SK-N-SH (cell line): Measurements from ENCODE around the gene CNTNAP2. TPM values are rescaled to one million over a fixed set of nuclear protein-coding genes. Genes with fewer than 3 reads are reported as not detected.

Source experiments
- CTCF ChIA-PET: fragments of 300-600, 350-600 bp; formaldehyde crosslinking; extraction: SDS; loops from one replicate; lab custom pipeline; 2021; lab: Yijun Ruan, JAX
- POLR2A ChIA-PET: fragments of 350-600 bp; sonication (Branson Sonifier 250); formaldehyde crosslinking; extraction: SDS; loops from one replicate; lab custom pipeline; 2020; ENCODE audit warnings: antibody characterized with exemption, inconsistent platforms; lab: Yijun Ruan, JAX
- DNase-seq: peaks from one replicate; pipeline ENCODE4 v3.0.0; 2012
- H2AFZ ChIP-seq: fragments of 200-600 bp; sonication (generic); 2 replicates; pipeline ENCODE4 v1.8.1; 2016; ENCODE audit warnings: antibody characterized with exemption, mild to moderate bottlenecking, low read depth
- H3F3A ChIP-seq: fragments of 200-600 bp; sonication (generic); replicated peaks from 2 replicates; pipeline ENCODE3; 2016; ENCODE audit warnings: antibody characterized with exemption, mild to moderate bottlenecking; ENCODE audit not compliant: insufficient read depth
- H3K27ac ChIP-seq, 2 experiments: fragments of 200-500 bp in 1 of 2; fragments of 200-600 bp in 1 of 2; sonication (Bioruptor generic) in 1 of 2; sonication (generic), shearing (Covaris generic) in 1 of 2; 2 replicates each; pipeline versions ENCODE4 v1.5.1 to v1.6.1; 2014 to 2016; ENCODE audit warnings: low read depth in 2 of 2, inconsistent platforms in 1 of 2, low read length in 1 of 2, mild to moderate bottlenecking in 1 of 2, mixed read lengths in 1 of 2
- H3K27me3 ChIP-seq: fragments of 200-600 bp; sonication (generic), shearing (Covaris generic); 2 replicates; pipeline ENCODE4 v1.6.1; 2016; ENCODE audit warnings: mixed run types; ENCODE audit not compliant: insufficient read depth
- H3K36me3 ChIP-seq, 2 experiments: fragments of 200-500 bp in 1 of 2; fragments of 200-600 bp in 1 of 2; sonication (Bioruptor generic) in 1 of 2; sonication (generic) in 1 of 2; replicated peaks in 1 of 2; 2 replicates each; pipeline versions ENCODE3 to v1.5.1; 2014 to 2016; ENCODE audit warnings: low read length in 1 of 2, mild to moderate bottlenecking in 1 of 2; ENCODE audit not compliant: insufficient read depth in 2 of 2, control insufficient read depth in 1 of 2
- H3K4me1 ChIP-seq, 2 experiments: fragments of 200-500 bp in 1 of 2; fragments of 200-600 bp in 1 of 2; sonication (Bioruptor generic) in 1 of 2; sonication (generic), shearing (Covaris generic) in 1 of 2; 2 replicates each; pipeline versions ENCODE4 v1.5.1 to v1.6.1; 2014 to 2016; ENCODE audit warnings: low read depth in 1 of 2, low read length in 1 of 2, mixed run types in 1 of 2; ENCODE audit not compliant: insufficient read depth in 2 of 2, control insufficient read depth in 1 of 2
- H3K4me2 ChIP-seq: fragments of 200-600 bp; sonication (generic), shearing (Covaris generic); 2 replicates; pipeline ENCODE4 v1.6.1; 2017; ENCODE audit warnings: mixed run types
- H3K4me3 ChIP-seq, 2 experiments: fragments of 200-500 bp in 1 of 2; fragments of 200-600 bp in 1 of 2; sonication (Bioruptor generic) in 1 of 2; sonication (generic), shearing (Covaris generic) in 1 of 2; 2 replicates each; pipeline versions ENCODE4 v1.5.1 to v1.8.1; 2014 to 2016; ENCODE audit warnings: low read depth in 2 of 2, inconsistent platforms in 1 of 2, low read length in 1 of 2, mild to moderate bottlenecking in 1 of 2, mixed read lengths in 1 of 2, moderate library complexity in 1 of 2
- H3K79me2 ChIP-seq: fragments of 200-600 bp; sonication (generic); 2 replicates; pipeline ENCODE4 v1.8.1; 2017; ENCODE audit warnings: mild to moderate bottlenecking; ENCODE audit not compliant: insufficient read depth
- H3K9ac ChIP-seq: fragments of 200-600 bp; sonication (generic); 2 replicates; pipeline ENCODE4 v1.6.1; 2017; ENCODE audit warnings: mixed run types
- H3K9me2 ChIP-seq: fragments of 200-600 bp; sonication (generic); 2 replicates; pipeline ENCODE4 v1.6.1; 2017; ENCODE audit warnings: mixed run types
- H3K9me3 ChIP-seq: fragments of 200-600 bp; sonication (generic); 2 replicates; pipeline ENCODE4 v1.6.1; 2017; ENCODE audit warnings: mixed run types, mild to moderate bottlenecking, moderate library complexity
- H4K20me1 ChIP-seq: fragments of 200-600 bp; sonication (generic); 2 replicates; pipeline ENCODE4 v1.6.1; 2017; ENCODE audit warnings: mild to moderate bottlenecking, mixed run types; ENCODE audit not compliant: insufficient read depth
- CHD2 ChIP-seq: fragments of 150-350 bp; IDR thresholded peaks from 2 replicates; pipeline ENCODE4 v1.6.1; 2018; ENCODE audit warnings: low read length; ENCODE audit not compliant: partially characterized antibody
- ELF1 ChIP-seq: IDR thresholded peaks from 2 replicates; pipeline ENCODE4 v1.4.0; 2012
- EP300 ChIP-seq, 2 experiments: IDR thresholded peaks; 2 replicates each; pipeline versions ENCODE4 v1.4.0 to v1.6.1; 2012; ENCODE audit warnings: borderline replicate concordance in 1 of 2, low read depth in 1 of 2, low read length in 1 of 2
- FOXJ3 ChIP-seq: sonication (generic); formaldehyde crosslinking; IDR thresholded peaks from 2 replicates; pipeline ENCODE4 v1.5.1; 2020; ENCODE audit warnings: mild to moderate bottlenecking, missing genetic modification reagents
- FOXM1 ChIP-seq: IDR thresholded peaks from 2 replicates; pipeline ENCODE4 v1.4.0; 2012; ENCODE audit warnings: low read depth, mild to moderate bottlenecking
- GABPA ChIP-seq: IDR thresholded peaks from 2 replicates; pipeline ENCODE4 v1.4.0; 2012; ENCODE audit warnings: low read depth, mild to moderate bottlenecking
- JUND ChIP-seq: IDR thresholded peaks from 2 replicates; pipeline ENCODE4 v1.4.0; 2012
- MEF2A ChIP-seq: IDR thresholded peaks from 2 replicates; pipeline ENCODE4 v1.4.0; 2012; ENCODE audit warnings: low read depth, borderline replicate concordance
- MXI1 ChIP-seq: IDR thresholded peaks from 2 replicates; pipeline ENCODE4 v1.6.1; 2012; ENCODE audit warnings: mild to moderate bottlenecking, low read depth, low read length, improper control_type of control experiment
- NRF1 ChIP-seq: IDR thresholded peaks from 2 replicates; pipeline ENCODE4 v1.6.1; 2012; ENCODE audit warnings: low read depth, mild to moderate bottlenecking, low read length
- POLR2AphosphoS5 ChIP-seq: IDR thresholded peaks from 2 replicates; pipeline ENCODE4 v1.6.1; 2012; ENCODE audit warnings: low read depth, low read length
- RCOR1 ChIP-seq: fragments of 150-350 bp; IDR thresholded peaks from 2 replicates; pipeline ENCODE4 v1.6.1; 2017; ENCODE audit warnings: antibody characterized with exemption, low read length
- RFX5 ChIP-seq: IDR thresholded peaks from 2 replicates; pipeline ENCODE4 v1.6.1; 2012; ENCODE audit warnings: mild to moderate bottlenecking, improper control_type of control experiment, low read length
- SIN3A ChIP-seq: IDR thresholded peaks from 2 replicates; pipeline ENCODE4 v1.6.1; 2012; ENCODE audit warnings: low read depth, mild to moderate bottlenecking, low read length, moderate library complexity, borderline replicate concordance
- SMC3 ChIP-seq: IDR thresholded peaks from 2 replicates; pipeline ENCODE4 v1.6.1; 2012; ENCODE audit warnings: low read depth, low read length, improper control_type of control experiment
- YY1 ChIP-seq: IDR thresholded peaks from 2 replicates; pipeline ENCODE4 v1.4.0; 2012; ENCODE audit warnings: low read depth, mild to moderate bottlenecking
- WGBS: methylation state at CpG from one replicate; pipeline ENCODE4 v1.1.6; 2017; ENCODE audit warnings: low lambda C conversion rate; 5-methylcytosine and 5-hydroxymethylcytosine counted together
- polyA plus RNA-seq, 3 experiments: library from polyadenylated mRNA; depleted of rRNA; stranded (reverse); fragments of >200 nt; gene quantifications; 2 replicates each; pipeline ENCODE4 v1.2.3, GENCODE V29; 2012
- TF ChIP-seq, protein P1 (sequence below): IDR thresholded peaks from 2 replicates; pipeline ENCODE4 v1.6.1; 2012; ENCODE audit warnings: mild to moderate bottlenecking, low read depth, low read length, moderate library complexity

Gene CNTNAP2
- polyA plus RNA-seq, 1 of the 3 experiments (the other 2 are of a cell fraction), result 3.4 TPM

DNA sequence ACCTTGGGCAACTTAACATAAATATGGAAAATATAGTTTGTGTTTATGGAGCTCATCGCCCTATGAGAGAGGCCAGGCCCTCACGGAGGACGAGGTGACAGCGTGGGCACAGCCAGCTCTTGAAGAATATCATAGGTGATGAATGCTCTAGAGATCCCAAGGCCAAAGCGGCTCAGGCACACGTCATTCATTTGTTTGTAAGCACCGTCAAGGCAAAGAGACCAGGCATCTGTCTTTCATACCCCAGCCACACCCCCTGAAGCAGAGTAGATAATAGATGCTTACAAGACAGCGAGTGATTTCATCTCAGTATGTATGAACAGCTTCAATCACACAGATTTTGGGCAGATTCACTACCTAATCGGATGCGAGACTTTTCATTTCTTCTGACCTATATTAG lies 2231.9 kb downstream of the CNTNAP2 start:
- Histone ChIP-seq H3F3A (no peaks in the 10 kb centered on the region), H3K4me1 (no peaks in the 10 kb centered on the region), H2AFZ (no peak overlapping the region), H3K27me3 (no peaks in the 10 kb centered on the region), H3K9ac (no peak overlapping the region), H4K20me1 (no peaks in the 10 kb centered on the region), H3K9me2 (no peaks in the 10 kb centered on the region), H3K4me3 (no peak overlapping the region), H3K27ac (no peak overlapping the region), H3K79me2 (no peaks in the 10 kb centered on the region), H3K9me3 (no peaks in the 10 kb centered on the region), H3K4me2 (no peak overlapping the region), H3K36me3 (no peaks in the 10 kb centered on the region)
- CTCF ChIA-PET, result interaction anchor here (0.8 to 1.2 kb wide), 2 partner anchors 9 to 27 kb away, joined by 3 read pairs; no protein-coding TSS in a partner anchor
- no peak for DNase-seq
- TF ChIP-seq CHD2, result no peak
- TF ChIP-seq FOXJ3, result no peak
- TF ChIP-seq NRF1, result no peak
- TF ChIP-seq SIN3A, result no peak
- TF ChIP-seq RFX5, result no peak
- TF ChIP-seq MXI1, result no peak
- TF ChIP-seq YY1, result no peak
- no peak for TF ChIP-seq RCOR1
- TF ChIP-seq SMC3, result no peak
- TF ChIP-seq ELF1, result no peak
- TF ChIP-seq JUND, result no peak
- TF ChIP-seq MEF2A, result no peak
- TF ChIP-seq, protein P1, sequence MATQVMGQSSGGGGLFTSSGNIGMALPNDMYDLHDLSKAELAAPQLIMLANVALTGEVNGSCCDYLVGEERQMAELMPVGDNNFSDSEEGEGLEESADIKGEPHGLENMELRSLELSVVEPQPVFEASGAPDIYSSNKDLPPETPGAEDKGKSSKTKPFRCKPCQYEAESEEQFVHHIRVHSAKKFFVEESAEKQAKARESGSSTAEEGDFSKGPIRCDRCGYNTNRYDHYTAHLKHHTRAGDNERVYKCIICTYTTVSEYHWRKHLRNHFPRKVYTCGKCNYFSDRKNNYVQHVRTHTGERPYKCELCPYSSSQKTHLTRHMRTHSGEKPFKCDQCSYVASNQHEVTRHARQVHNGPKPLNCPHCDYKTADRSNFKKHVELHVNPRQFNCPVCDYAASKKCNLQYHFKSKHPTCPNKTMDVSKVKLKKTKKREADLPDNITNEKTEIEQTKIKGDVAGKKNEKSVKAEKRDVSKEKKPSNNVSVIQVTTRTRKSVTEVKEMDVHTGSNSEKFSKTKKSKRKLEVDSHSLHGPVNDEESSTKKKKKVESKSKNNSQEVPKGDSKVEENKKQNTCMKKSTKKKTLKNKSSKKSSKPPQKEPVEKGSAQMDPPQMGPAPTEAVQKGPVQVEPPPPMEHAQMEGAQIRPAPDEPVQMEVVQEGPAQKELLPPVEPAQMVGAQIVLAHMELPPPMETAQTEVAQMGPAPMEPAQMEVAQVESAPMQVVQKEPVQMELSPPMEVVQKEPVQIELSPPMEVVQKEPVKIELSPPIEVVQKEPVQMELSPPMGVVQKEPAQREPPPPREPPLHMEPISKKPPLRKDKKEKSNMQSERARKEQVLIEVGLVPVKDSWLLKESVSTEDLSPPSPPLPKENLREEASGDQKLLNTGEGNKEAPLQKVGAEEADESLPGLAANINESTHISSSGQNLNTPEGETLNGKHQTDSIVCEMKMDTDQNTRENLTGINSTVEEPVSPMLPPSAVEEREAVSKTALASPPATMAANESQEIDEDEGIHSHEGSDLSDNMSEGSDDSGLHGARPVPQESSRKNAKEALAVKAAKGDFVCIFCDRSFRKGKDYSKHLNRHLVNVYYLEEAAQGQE, result no peak
- no peak for TF ChIP-seq POLR2AphosphoS5
- POLR2A ChIA-PET, result no interaction called here
- 85% methylated on average over 9 of the region's 10 CpGs for WGBS

DNA sequence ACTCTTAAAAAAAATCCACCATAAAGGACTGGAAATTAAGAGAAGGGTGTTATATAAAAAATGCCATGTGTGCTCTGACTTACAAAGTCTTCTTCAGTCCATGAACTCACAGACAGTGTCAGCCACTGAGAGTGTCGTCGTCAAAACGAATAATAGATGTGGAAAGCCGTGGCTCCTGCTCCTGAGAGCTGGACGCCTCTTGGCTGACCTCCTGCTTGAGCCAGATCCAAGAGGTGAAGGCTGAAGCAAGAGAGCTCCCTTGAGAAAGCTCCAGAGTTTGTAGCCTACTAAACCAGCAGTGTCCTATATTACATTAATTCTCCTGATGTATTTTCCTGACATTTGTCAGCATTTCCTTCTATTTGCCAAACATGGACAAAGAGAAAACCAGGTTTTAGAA lies 2239.7 kb downstream of the CNTNAP2 start:
- no peaks in the 10 kb centered on the region for H4K20me1 ChIP-seq
- no peaks in the 10 kb centered on the region for H3K4me1 ChIP-seq
- TF ChIP-seq GABPA (no peak), FOXJ3 (no peak), FOXM1 (no peak), EP300 (IDR thresholded peaks at IDR 0.05; ENCODE audit: borderline replicate concordance in 1 of 2, low read depth in 1 of 2, low read length in 1 of 2) (no peak)
- ChIA-PET POLR2A (no interaction called here), CTCF (interaction anchor here (1.2 kb wide), 1 partner anchor 28 kb away, joined by 3 read pairs; no protein-coding TSS in a partner anchor)
- no peaks in the 10 kb centered on the region for H3F3A ChIP-seq
- no peaks in the 10 kb centered on the region for H3K9me3 ChIP-seq
- no peaks in the 10 kb centered on the region for H3K36me3 ChIP-seq
- 75% methylated on average over 5 of the region's 5 CpGs for WGBS
- H3K4me3 ChIP-seq, result no peak overlapping the region
- no peaks in the 10 kb centered on the region for H3K9me2 ChIP-seq
- H2AFZ ChIP-seq, result no peak overlapping the region
- no peak overlapping the region for H3K9ac ChIP-seq
- H3K79me2 ChIP-seq, result no peaks in the 10 kb centered on the region
- no peak for DNase-seq
- H3K27me3 ChIP-seq, result no peaks in the 10 kb centered on the region
- no peak overlapping the region for H3K4me2 ChIP-seq
- H3K27ac ChIP-seq, result no peak overlapping the region
